Tibial nerve (tissue), 4 donors: ENCODE data around the gene CPNE9.

Source experiments
- CTCF ChIP-seq, 5 experiments: fragments of 200-600 bp in 3 of 5; fragments of 450-650 bp in 2 of 5; sonication (generic) in 3 of 5; IDR thresholded peaks; one replicate each; pipeline ENCODE4 v1.5.1; 2016 to 2019; ENCODE audit warnings: antibody characterized with exemption in 5 of 5, mild to moderate bottlenecking in 3 of 5, moderate library complexity in 2 of 5
- EP300 ChIP-seq, 2 donors: sonication (generic); formaldehyde crosslinking; IDR thresholded peaks; one replicate each; pipeline ENCODE4 v1.6.1; 2017; ENCODE audit warnings: antibody characterized with exemption in 2 of 2, mild to moderate bottlenecking in 1 of 2
- POLR2A ChIP-seq, 2 donors: fragments of 450-650 bp; IDR thresholded peaks; one replicate each; pipeline ENCODE4 v1.6.1; 2017; ENCODE audit warnings: antibody characterized with exemption in 2 of 2, mild to moderate bottlenecking in 2 of 2, moderate library complexity in 2 of 2

- TF ChIP-seq CTCF (IDR thresholded peaks at IDR 0.05), result no peak
- TF ChIP-seq EP300 (IDR thresholded peaks at IDR 0.05), result no peak
- no peak for TF ChIP-seq POLR2A (IDR thresholded peaks at IDR 0.05)
Observed at GRCh38 chr3:9691636-9692035, 12.0 kb upstream of the CPNE9 start.
